Neutrophil (primary cell): ENCODE measurements around the gene TAPBP.
"Not testable (repeated sequence)": the region's sequence is repeated elsewhere in the genome, so short reads cannot be mapped to it uniquely, and the experiment has no call there.

ENCODE experiments used
- H3K27ac ChIP-seq: fragments of 200-600 bp; sonication (generic); 2 replicates; pipeline ENCODE4 v1.5.1; 2016; ENCODE audit warnings: mild to moderate bottlenecking, moderate library complexity
- H3K27me3 ChIP-seq: fragments of 200-600 bp; sonication (generic); 2 replicates; pipeline ENCODE4 v1.6.0; 2016; ENCODE audit warnings: mild to moderate bottlenecking
- H3K36me3 ChIP-seq: fragments of 200-600 bp; sonication (generic); 2 replicates; pipeline ENCODE4 v1.5.1; 2017
- H3K4me1 ChIP-seq, 2 experiments: fragments of 200-600 bp in 1 of 2; sonication (generic) in 1 of 2; 1 replicate in 1 of 2; 2 replicates in 1 of 2; pipeline versions ENCODE4 v1.5.1 to v1.6.1; 2013 to 2016; ENCODE audit warnings: low read depth in 1 of 2, low read length in 1 of 2, mild to moderate bottlenecking in 1 of 2, moderate library complexity in 1 of 2; ENCODE audit not compliant: control insufficient read depth in 1 of 2, insufficient read depth in 1 of 2
- H3K4me3 ChIP-seq, 2 experiments: fragments of 200-600 bp in 1 of 2; sonication (generic) in 1 of 2; 1 replicate in 1 of 2; 2 replicates in 1 of 2; pipeline ENCODE4 v1.5.1; 2013 to 2016; ENCODE audit warnings: low read depth in 1 of 2, low read length in 1 of 2, mild to moderate bottlenecking in 1 of 2, moderate library complexity in 1 of 2
- H3K9me3 ChIP-seq: fragments of 200-600 bp; sonication (generic); 2 replicates; pipeline ENCODE4 v1.5.1; 2016
- TF ChIP-seq, protein P1 (sequence below): fragments of 200-600 bp; sonication (generic); IDR thresholded peaks from 2 replicates; pipeline ENCODE4 v1.5.1; 2016; ENCODE audit warnings: antibody characterized with exemption

Gene TAPBP

DNA sequence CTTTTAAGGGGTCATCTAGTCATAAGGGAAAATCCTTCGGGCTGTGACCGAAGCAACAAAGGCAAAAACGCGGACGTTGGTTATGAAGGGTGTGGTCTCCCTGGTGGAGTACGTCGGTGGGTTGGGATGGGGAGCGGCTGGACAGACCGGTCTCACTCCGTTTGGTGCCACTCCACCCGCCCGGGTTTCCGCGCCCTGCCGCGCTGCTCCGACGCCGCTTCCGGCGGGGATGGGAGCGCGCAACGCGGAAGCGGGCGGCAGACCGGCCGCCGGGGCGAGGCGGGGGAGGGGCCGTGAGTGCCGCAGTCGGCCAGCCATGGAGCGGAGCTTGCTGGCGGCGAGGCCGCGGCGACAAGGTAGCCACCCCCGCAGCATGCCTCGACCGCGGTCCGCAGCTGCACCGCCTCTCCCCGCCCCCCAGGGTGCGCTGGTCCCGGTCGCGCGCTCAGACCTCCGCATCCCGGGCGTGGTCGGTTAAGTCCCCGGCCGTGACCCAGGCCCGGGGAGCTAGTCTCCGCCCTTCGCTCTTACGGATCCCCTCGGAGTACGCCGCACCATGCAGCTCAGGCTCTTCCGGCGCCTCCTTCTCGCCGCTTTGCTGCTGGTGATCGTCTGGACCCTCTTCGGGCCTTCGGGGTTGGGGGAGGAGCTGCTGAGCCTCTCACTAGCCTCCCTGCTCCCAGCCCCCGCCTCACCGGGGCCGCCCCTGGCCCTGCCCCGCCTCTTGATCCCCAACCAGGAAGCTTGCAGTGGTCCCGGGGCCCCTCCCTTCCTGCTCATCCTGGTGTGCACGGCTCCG lies 36.8 kb downstream of the TAPBP start, which contains the start of gene B3GALT4:
Gene B3GALT4 (plus strand): TSS at position 260 of the 799 bp plus-strand sequence. CDS start 297 bp downstream, at position 557.
- TF ChIP-seq, protein P1, sequence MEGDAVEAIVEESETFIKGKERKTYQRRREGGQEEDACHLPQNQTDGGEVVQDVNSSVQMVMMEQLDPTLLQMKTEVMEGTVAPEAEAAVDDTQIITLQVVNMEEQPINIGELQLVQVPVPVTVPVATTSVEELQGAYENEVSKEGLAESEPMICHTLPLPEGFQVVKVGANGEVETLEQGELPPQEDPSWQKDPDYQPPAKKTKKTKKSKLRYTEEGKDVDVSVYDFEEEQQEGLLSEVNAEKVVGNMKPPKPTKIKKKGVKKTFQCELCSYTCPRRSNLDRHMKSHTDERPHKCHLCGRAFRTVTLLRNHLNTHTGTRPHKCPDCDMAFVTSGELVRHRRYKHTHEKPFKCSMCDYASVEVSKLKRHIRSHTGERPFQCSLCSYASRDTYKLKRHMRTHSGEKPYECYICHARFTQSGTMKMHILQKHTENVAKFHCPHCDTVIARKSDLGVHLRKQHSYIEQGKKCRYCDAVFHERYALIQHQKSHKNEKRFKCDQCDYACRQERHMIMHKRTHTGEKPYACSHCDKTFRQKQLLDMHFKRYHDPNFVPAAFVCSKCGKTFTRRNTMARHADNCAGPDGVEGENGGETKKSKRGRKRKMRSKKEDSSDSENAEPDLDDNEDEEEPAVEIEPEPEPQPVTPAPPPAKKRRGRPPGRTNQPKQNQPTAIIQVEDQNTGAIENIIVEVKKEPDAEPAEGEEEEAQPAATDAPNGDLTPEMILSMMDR, result peak; percentile 81
- H3K9me3 ChIP-seq, result no peaks in the 10 kb centered on the region
- peak within 1 kb of the TSS; percentile 77 to 84 for H3K4me3 ChIP-seq
- peaks cover 53 to 60% of the 10 kb centered on the region in 2 experiments for H3K4me1 ChIP-seq
- H3K27me3 ChIP-seq, result no peaks in the 10 kb centered on the region
- peaks cover 29% of the 10 kb centered on the region for H3K36me3 ChIP-seq
- peak within 1 kb of the TSS; percentile 90 for H3K27ac ChIP-seq

DNA sequence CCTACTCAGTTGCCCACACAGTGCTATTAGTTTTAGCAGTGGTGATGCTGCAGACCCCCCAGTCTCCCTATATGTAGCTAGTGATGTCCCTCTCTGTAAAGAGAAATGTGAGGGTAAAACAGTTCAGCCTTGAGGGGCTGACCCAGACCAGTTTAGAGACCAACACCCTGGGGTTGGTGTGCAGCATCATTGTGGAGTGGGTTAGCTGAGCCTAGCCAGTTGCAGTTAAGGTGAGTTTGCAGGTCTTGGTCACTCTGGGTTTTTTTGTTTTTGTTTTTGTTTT lies 37.4 kb downstream of the TAPBP start:
- Histone ChIP-seq H3K9me3 (no peaks in the 10 kb centered on the region), H3K4me1 (peaks cover 54 to 62% of the 10 kb centered on the region in 2 experiments), H3K27me3 (no peaks in the 10 kb centered on the region), H3K27ac (peak overlapping the region; percentile 90), H3K36me3 (peaks cover 29% of the 10 kb centered on the region), H3K4me3 (peak overlapping the region; percentile 77 to 84)
- TF ChIP-seq, protein P1, result no peak

DNA sequence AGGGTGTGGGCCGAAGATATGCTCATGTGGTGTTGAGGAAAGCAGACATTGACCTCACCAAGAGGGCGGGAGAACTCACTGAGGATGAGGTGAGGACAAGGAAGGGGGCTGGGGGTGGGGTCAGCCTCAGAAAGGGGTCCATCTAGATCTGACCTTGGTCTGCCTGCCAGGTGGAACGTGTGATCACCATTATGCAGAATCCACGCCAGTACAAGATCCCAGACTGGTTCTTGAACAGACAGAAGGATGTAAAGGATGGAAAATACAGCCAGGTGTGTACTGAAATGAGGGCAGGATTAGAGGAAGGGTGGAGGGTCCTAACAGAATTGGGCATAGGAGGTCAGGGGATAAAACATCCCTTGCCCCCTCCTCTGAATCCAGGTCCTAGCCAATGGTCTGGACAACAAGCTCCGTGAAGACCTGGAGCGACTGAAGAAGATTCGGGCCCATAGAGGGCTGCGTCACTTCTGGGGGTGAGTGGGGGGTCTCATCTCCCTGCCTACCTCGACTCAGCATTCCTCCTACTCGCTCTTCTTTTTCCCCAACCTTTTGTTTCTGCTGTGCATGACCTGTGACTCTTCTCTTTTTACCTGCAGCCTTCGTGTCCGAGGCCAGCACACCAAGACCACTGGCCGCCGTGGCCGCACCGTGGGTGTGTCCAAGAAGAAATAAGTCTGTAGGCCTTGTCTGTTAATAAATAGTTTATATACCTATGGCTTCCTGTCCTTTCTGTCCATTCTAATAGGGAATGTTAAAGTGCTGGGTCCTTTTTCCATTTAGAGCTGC lies 37.9 kb downstream of the TAPBP start:
- Histone ChIP-seq H3K4me3 (peak overlapping the region; percentile 77 to 84), H3K4me1 (peaks cover 56 to 66% of the 10 kb centered on the region in 2 experiments), H3K36me3 (peaks cover 29% of the 10 kb centered on the region), H3K27ac (peak overlapping the region; percentile 90)
- not testable (repeated sequence) for H3K9me3 ChIP-seq, H3K27me3 ChIP-seq

DNA sequence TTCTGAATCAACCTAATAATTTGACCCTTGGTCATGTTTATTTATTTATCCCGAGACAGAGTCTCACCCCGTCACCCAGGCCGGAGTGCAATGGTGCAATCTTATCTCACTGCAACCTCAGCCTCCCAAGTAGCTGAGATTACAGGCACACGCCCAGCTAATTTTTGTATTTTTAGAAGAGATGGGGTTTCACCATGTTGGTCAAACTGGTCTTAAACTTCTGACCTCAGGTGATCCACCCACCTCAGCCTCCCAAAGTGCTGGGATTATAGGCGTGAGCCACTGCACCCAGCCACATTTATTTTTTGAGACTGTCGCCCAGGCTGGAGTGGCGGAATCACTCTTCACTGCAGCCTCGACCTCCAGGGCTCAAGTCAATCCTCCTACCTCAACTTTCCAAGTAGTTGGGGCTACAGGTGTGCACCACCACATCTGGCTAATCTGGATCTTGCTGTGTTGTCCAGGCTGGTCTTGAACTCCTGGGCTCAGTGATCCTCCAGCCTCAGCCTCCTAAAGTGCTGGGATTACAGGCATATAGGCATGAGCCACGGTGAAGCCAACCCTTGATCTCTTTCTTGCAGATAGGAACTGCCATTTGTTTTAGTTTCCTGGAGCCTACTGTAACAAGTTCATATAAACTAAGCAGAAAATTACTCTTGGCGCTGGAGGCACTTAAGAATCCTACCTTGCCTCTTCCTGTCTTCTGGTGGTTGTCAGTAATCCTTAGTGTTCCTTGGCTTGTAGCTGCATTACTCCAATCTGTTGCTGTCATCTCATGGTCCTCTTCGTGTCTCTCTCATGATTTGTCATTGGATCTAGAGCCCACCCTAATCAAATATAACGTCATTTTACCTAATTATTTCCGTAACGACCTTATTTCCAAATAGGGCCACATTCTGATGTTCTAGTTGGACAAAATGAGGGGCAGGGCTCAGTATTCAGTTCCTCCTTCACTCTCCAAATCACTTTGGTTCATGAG lies 39.7 kb downstream of the TAPBP start:
- no peaks in the 10 kb centered on the region for H3K27me3 ChIP-seq
- H3K4me3 ChIP-seq, result no peak overlapping the region
- H3K9me3 ChIP-seq, result no peaks in the 10 kb centered on the region
- H3K4me1 ChIP-seq, result peaks cover 48 to 52% of the 10 kb centered on the region in 2 experiments
- TF ChIP-seq, protein P1, result no peak
- no peak overlapping the region for H3K27ac ChIP-seq
- H3K36me3 ChIP-seq, result peaks cover 12% of the 10 kb centered on the region

DNA sequence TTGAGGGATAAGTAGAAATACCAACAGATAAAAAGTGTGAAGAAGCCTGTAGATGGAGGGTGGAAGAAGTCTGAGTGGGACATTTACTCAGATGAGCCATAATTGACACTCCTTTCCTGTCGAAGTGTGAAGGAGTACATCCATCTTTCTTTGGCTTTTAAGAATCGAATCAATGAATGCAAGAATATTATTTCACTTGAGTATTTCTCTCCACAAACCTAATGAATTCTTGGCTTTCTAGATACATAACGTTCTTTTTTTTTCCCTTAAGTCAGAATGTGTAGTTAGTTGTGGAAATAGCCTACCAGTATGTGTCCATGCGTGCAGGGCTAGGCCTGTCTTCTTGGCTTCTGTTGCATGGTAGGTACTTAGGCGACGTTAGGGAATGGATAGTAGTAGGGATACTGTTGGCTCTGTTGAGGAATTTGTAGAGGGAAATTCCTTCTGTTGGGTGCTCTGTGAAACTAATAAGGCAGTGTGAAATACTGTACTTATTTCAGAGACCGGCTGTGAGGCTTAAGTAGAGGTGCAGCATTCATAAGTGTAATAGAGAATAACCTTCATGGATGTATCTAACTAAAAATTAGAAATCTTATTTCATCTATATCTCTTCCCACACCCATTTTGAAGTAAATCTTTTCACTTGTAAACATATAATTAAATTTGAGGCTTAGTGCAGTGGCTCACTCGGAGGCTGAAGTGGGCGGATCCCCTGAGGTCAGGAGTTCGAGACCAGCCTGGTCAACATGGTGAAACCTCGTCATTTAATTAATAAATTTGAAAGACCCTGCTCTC lies 40.6 kb downstream of the TAPBP start:
- peaks cover 11% of the 10 kb centered on the region for H3K36me3 ChIP-seq
- H3K4me3 ChIP-seq, result no peak overlapping the region
- H3K4me1 ChIP-seq, result peaks cover 39 to 43% of the 10 kb centered on the region in 2 experiments

More for the DNA sequence above, 40.6 kb downstream of the TAPBP start:
- H3K9me3 ChIP-seq, result no peaks in the 10 kb centered on the region
- TF ChIP-seq, protein P1, result no peak
- H3K27ac ChIP-seq, result peak overlapping the region; percentile 96
- no peaks in the 10 kb centered on the region for H3K27me3 ChIP-seq
